Vagina (tissue), 2 donors: Measurements from ENCODE around the gene ATP4B.

Source experiments
- POLR2AphosphoS5 ChIP-seq, 2 donors: sonication (generic); formaldehyde crosslinking; IDR thresholded peaks; one replicate each; pipeline ENCODE4 v1.9.0; 2017; ENCODE audit warnings: antibody characterized with exemption in 2 of 2, mild to moderate bottlenecking in 2 of 2, low read depth in 1 of 2; ENCODE audit not compliant: insufficient read depth in 1 of 2
- TF ChIP-seq, protein P1 (sequence below), 3 experiments: fragments of 450-650 bp in 2 of 3; fragments of 200-600 bp in 1 of 3; sonication (generic) in 1 of 3; IDR thresholded peaks; one replicate each; pipeline ENCODE4 v1.5.1; 2017 to 2019; ENCODE audit warnings: antibody characterized with exemption in 3 of 3, mild to moderate bottlenecking in 2 of 3, moderate library complexity in 2 of 3

DNA sequence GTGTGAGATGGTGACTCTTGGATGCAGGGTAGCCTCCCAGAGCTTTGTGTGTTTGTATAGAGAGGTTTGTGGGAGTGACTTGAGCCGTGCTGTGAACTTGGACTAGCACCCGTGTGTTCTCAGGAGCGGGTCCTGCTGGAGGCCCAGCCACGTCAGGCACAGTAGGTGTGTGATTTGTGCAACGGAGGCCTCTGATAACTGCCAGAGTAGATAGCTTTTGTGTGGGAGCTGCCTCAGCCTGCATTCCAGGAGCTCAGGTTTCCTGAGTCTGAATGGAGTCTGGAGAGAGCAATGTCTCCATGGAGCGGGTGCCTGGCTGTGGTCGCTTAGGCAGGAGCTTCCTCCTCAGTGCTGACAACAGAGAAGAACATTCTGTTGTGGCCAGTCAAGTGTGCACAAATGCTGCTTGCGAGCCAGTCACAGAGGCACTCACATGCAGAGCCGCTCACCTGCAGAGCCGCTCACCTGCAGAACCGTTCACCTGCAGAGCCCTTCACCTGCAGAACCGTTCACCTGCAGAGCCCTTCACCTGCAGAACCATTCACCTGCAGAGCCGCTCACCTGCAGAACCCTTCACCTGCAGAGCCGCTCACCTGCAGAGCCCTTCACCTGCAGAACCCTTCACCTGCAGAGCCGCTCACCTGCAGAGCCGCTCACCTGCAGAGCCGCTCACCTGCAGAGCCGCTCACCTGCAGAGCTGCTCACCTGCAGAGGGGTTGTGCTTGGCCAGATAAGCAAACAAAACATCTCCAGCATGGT, 40.8 kb downstream of the ATP4B start:
- TF ChIP-seq, protein P1, sequence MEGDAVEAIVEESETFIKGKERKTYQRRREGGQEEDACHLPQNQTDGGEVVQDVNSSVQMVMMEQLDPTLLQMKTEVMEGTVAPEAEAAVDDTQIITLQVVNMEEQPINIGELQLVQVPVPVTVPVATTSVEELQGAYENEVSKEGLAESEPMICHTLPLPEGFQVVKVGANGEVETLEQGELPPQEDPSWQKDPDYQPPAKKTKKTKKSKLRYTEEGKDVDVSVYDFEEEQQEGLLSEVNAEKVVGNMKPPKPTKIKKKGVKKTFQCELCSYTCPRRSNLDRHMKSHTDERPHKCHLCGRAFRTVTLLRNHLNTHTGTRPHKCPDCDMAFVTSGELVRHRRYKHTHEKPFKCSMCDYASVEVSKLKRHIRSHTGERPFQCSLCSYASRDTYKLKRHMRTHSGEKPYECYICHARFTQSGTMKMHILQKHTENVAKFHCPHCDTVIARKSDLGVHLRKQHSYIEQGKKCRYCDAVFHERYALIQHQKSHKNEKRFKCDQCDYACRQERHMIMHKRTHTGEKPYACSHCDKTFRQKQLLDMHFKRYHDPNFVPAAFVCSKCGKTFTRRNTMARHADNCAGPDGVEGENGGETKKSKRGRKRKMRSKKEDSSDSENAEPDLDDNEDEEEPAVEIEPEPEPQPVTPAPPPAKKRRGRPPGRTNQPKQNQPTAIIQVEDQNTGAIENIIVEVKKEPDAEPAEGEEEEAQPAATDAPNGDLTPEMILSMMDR (IDR thresholded peaks at IDR 0.05): no peak
- no peak for TF ChIP-seq POLR2AphosphoS5 (IDR thresholded peaks at IDR 0.05; ENCODE audit: insufficient read depth in 1 of 2, low read depth in 1 of 2)
